CD4-positive, alpha-beta T cell (primary cell): ENCODE data around the gene GRN. TPM values are rescaled to one million over a fixed set of nuclear protein-coding genes. Genes with fewer than 3 reads are reported as not detected.

Experiments
- ATAC-seq: fragments of 200-7000 bp; cut with Tn5 transposase; one replicate; pipeline ENCODE4 v1.10.0; 2022; ENCODE audit warnings: mild to moderate bottlenecking; ENCODE audit not compliant: poor library complexity
- CTCF ChIA-PET: fragments of 350-600 bp; sonication (Branson Sonifier 250); formaldehyde crosslinking; loops from one replicate; lab custom pipeline; 2021; ENCODE audit warnings: antibody characterized with exemption, inconsistent platforms; lab: Charles Lee
- POLR2A ChIA-PET: fragments of 350-600 bp; sonication (Branson Sonifier 250); formaldehyde crosslinking; loops from one replicate; lab custom pipeline; 2021; ENCODE audit warnings: antibody characterized with exemption, inconsistent platforms; lab: Charles Lee
- DNase-seq, 14 experiments: peaks; one replicate each; pipeline ENCODE4 v3.0.0-alpha.2; 2013 to 2020; ENCODE audit warnings: mixed read lengths in 2 of 14
- H3K27ac ChIP-seq, 2 donors: one replicate each; pipeline versions ENCODE4 v1.5.1 to v1.7.0; 2013; ENCODE audit warnings: low read length in 2 of 2, low read depth in 1 of 2, mild to moderate bottlenecking in 1 of 2
- H3K27me3 ChIP-seq, 2 experiments: 1 replicate in 1 of 2; 2 replicates in 1 of 2; pipeline versions ENCODE4 v1.6.1 to v1.7.0; 2013; ENCODE audit warnings: low read length in 2 of 2, control low read depth in 1 of 2, mild to moderate bottlenecking in 1 of 2, moderate library complexity in 1 of 2; ENCODE audit not compliant: insufficient read depth in 2 of 2, control insufficient read depth in 1 of 2
- H3K36me3 ChIP-seq: one replicate; pipeline ENCODE4 v1.6.1; 2013; ENCODE audit warnings: low read length, control low read depth; ENCODE audit not compliant: insufficient read depth
- H3K4me1 ChIP-seq: one replicate; pipeline ENCODE4 v1.6.1; 2013; ENCODE audit warnings: low read length, control low read depth; ENCODE audit not compliant: insufficient read depth
- H3K4me3 ChIP-seq: one replicate; pipeline ENCODE4 v1.5.1; 2013; ENCODE audit warnings: mild to moderate bottlenecking, low read length, moderate library complexity
- H3K9me3 ChIP-seq, 2 experiments: 1 replicate in 1 of 2; 2 replicates in 1 of 2; pipeline versions ENCODE4 v1.6.1 to v1.7.0; 2013; ENCODE audit warnings: low read length in 2 of 2, mild to moderate bottlenecking in 2 of 2, control low read depth in 1 of 2, moderate library complexity in 1 of 2; ENCODE audit not compliant: control insufficient read depth in 1 of 2, insufficient read depth in 1 of 2
- H3K27ac Mint-ChIP-seq: one replicate; pipeline ENCODE4 v1.8.0; 2020; ENCODE audit warnings: mixed read lengths
- H3K27me3 Mint-ChIP-seq: one replicate; pipeline ENCODE4 v1.8.0; 2021; ENCODE audit warnings: mixed read lengths
- H3K36me3 Mint-ChIP-seq: one replicate; pipeline ENCODE4 v1.8.0; 2021; ENCODE audit warnings: low read depth, mixed read lengths
- H3K4me1 Mint-ChIP-seq: one replicate; pipeline ENCODE4 v1.8.0; 2021; ENCODE audit warnings: low read depth, mixed read lengths
- H3K4me3 Mint-ChIP-seq: one replicate; pipeline ENCODE4 v1.8.0; 2020; ENCODE audit warnings: mild to moderate bottlenecking, mixed read lengths
- H3K9me3 Mint-ChIP-seq: one replicate; pipeline ENCODE4 v1.8.0; 2020; ENCODE audit warnings: mixed read lengths
- CTCF ChIP-seq: fragments of 200-600 bp; IDR thresholded peaks from one replicate; pipeline ENCODE4 v1.8.0; 2022; ENCODE audit warnings: antibody characterized with exemption, mild to moderate bottlenecking
- intact Hi-C, 2 experiments: fragments of 100-400 bp; cut with DNase I in 1 of 2; cut with micrococcal nuclease in 1 of 2; formaldehyde crosslinking; loops; one replicate each; pipeline versions ENCODE4 v1.15.1 to v1.9.0; 2023 to 2025; cut with DNase I, micrococcal nuclease
- total RNA-seq, 174 experiments: library from RNA in 2 of 174; stranded (reverse) in 2 of 174; gene quantifications; one replicate each; pipeline ENCODE4 v1.2.3 and lab custom pipeline; 2021 to 2026

The GRN gene
- total RNA-seq, 2 experiments from 2014 or later, result 15.3 to 16.1 TPM

GRCh38 chr17:44350733-44351226 lies 5.7 kb downstream of the GRN start:
- ChIA-PET CTCF (interaction anchor here (0.9 to 1.5 kb wide), 4 partner anchors 11 to 147 kb away, joined by 3 to 4 read pairs (median 3); partner anchors contain the start of gene FAM171A2), POLR2A (interaction anchor here (1.0 to 1.7 kb wide), 2 partner anchors 24 to 134 kb away, joined by 3 to 6 read pairs; no protein-coding TSS in a partner anchor)
- Mint-ChIP-seq H3K4me1 (peaks cover 17% of the 10 kb centered on the region), H3K9me3 (no peaks in the 10 kb centered on the region), H3K4me3 (peak overlapping the region; percentile 52), H3K27ac (no peak overlapping the region), H3K27me3 (peaks cover 4% of the 10 kb centered on the region), H3K36me3 (peaks cover under 1% of the 10 kb centered on the region)
- no peaks in the 10 kb centered on the region for H3K27me3 ChIP-seq
- no peak overlapping the region for H3K27ac ChIP-seq
- intact Hi-C loops, result loop anchor here in 1 of 2 experiments (1.0 kb wide), 1 partner anchor 140 kb away; no protein-coding TSS in a partner anchor
- H3K4me1 ChIP-seq, result peaks cover 26% of the 10 kb centered on the region
- H3K36me3 ChIP-seq, result peaks cover 11% of the 10 kb centered on the region
- H3K4me3 ChIP-seq, result no peak overlapping the region
- no peaks in the 10 kb centered on the region for H3K9me3 ChIP-seq
- DNase-seq (peak; percentile 53 to 84 (median 68)), ATAC-seq (peak; percentile 79)
- peak; percentile 83 for TF ChIP-seq CTCF

GRCh38 chr17:44351464-44351863 lies 6.4 kb downstream of the GRN start:
- ATAC-seq (no peak), DNase-seq (peak in 1 of 14 experiments; percentile 23)
- Histone ChIP-seq H3K36me3 (peaks cover 11% of the 10 kb centered on the region), H3K27me3 (no peaks in the 10 kb centered on the region), H3K9me3 (no peaks in the 10 kb centered on the region), H3K4me1 (peaks cover 19% of the 10 kb centered on the region), H3K4me3 (no peak overlapping the region), H3K27ac (no peak overlapping the region)
- Mint-ChIP-seq H3K27ac (no peak overlapping the region), H3K4me3 (no peak overlapping the region), H3K4me1 (peaks cover 10% of the 10 kb centered on the region), H3K27me3 (peaks cover 4% of the 10 kb centered on the region), H3K9me3 (no peaks in the 10 kb centered on the region), H3K36me3 (no peaks in the 10 kb centered on the region)
- POLR2A ChIA-PET, result interaction anchor here (1.7 kb wide), 1 partner anchor 24 kb away, joined by 6 read pairs; no protein-coding TSS in a partner anchor
- TF ChIP-seq CTCF, result no peak
- intact Hi-C loops, result no loop called here
- CTCF ChIA-PET, result interaction anchor here (1.1 to 1.3 kb wide), 2 partner anchors 10 to 142 kb away, joined by 3 read pairs; no protein-coding TSS in a partner anchor

GRCh38 chr17:44351961-44352827 lies 7.1 kb downstream of the GRN start:
- no peak overlapping the region for H3K27ac Mint-ChIP-seq
- Histone ChIP-seq H3K27me3 (no peaks in the 10 kb centered on the region), H3K4me1 (peaks cover 18% of the 10 kb centered on the region), H3K4me3 (no peak overlapping the region), H3K9me3 (no peaks in the 10 kb centered on the region), H3K27ac (no peak overlapping the region), H3K36me3 (peaks cover 11% of the 10 kb centered on the region)
- H3K9me3 Mint-ChIP-seq, result no peaks in the 10 kb centered on the region
- peak in 1 of 14 experiments; percentile 25 for DNase-seq
- peaks cover 10% of the 10 kb centered on the region for H3K4me1 Mint-ChIP-seq
- peak overlapping the region; percentile 59 for H3K4me3 Mint-ChIP-seq
- no peak for ATAC-seq
- intact Hi-C loops, result no loop called here
- ChIA-PET POLR2A (interaction anchor here (1.0 to 4.6 kb wide), 3 partner anchors 25 to 133 kb away, joined by 3 to 38 read pairs (median 4); partner anchors contain the start of gene UBTF), CTCF (interaction anchor here (1.1 to 1.3 kb wide), 2 partner anchors 11 to 142 kb away, joined by 3 read pairs; partner anchors contain the start of gene FAM171A2)
- TF ChIP-seq CTCF, result no peak
- H3K36me3 Mint-ChIP-seq, result no peaks in the 10 kb centered on the region
- H3K27me3 Mint-ChIP-seq, result peaks cover 4% of the 10 kb centered on the region
